Testis (tissue), 2 donors: Measurements from ENCODE around the gene PCNT.

Experiments
- POLR2A ChIP-seq: fragments of 450-650 bp; IDR thresholded peaks from one replicate; pipeline ENCODE4 v1.6.1; 2017; ENCODE audit warnings: antibody characterized with exemption, mild to moderate bottlenecking, moderate library complexity
- TF ChIP-seq, protein P1 (sequence below), 3 experiments: fragments of 450-650 bp in 2 of 3; fragments of 200-600 bp in 1 of 3; sonication (generic) in 1 of 3; IDR thresholded peaks; one replicate each; pipeline ENCODE4 v1.5.1; 2016 to 2019; ENCODE audit warnings: antibody characterized with exemption in 3 of 3, mild to moderate bottlenecking in 2 of 3, moderate library complexity in 1 of 3

- TF ChIP-seq, protein P1, sequence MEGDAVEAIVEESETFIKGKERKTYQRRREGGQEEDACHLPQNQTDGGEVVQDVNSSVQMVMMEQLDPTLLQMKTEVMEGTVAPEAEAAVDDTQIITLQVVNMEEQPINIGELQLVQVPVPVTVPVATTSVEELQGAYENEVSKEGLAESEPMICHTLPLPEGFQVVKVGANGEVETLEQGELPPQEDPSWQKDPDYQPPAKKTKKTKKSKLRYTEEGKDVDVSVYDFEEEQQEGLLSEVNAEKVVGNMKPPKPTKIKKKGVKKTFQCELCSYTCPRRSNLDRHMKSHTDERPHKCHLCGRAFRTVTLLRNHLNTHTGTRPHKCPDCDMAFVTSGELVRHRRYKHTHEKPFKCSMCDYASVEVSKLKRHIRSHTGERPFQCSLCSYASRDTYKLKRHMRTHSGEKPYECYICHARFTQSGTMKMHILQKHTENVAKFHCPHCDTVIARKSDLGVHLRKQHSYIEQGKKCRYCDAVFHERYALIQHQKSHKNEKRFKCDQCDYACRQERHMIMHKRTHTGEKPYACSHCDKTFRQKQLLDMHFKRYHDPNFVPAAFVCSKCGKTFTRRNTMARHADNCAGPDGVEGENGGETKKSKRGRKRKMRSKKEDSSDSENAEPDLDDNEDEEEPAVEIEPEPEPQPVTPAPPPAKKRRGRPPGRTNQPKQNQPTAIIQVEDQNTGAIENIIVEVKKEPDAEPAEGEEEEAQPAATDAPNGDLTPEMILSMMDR (IDR thresholded peaks at IDR 0.05): no peak
- no peak for TF ChIP-seq POLR2A
Measured at GRCh38 chr21:46422636-46423241, 98.8 kb downstream of the PCNT start.
